K562 (cell line): ENCODE results near the gene C1orf21. TPM values are rescaled to one million over a fixed set of nuclear protein-coding genes. Genes with fewer than 3 reads are reported as not detected.

Experiments used
- ATAC-seq: fragments of 200-7000 bp; cut with Tn5 transposase; 3 replicates; pipeline ENCODE4 v1.9.1; 2020; ENCODE audit warnings: moderate library complexity
- BruUV-seq: library from RNA; stranded (reverse); fragments of 400-500 nt; replicated peaks from 2 replicates; lab custom pipeline; 2021; lab: Mats Ljungman, UMichigan
- CTCF ChIA-PET: fragments of 300-600 bp; formaldehyde crosslinking; extraction: SDS; loops from one replicate; lab custom pipeline; 2021; ENCODE audit warnings: low intra/inter-chr PET ratio; lab: Yijun Ruan, JAX
- POLR2A ChIA-PET: fragments of 300-600, 350-650 bp; sonication (Branson Sonifier 250); formaldehyde crosslinking; extraction: SDS; loops from one replicate; lab custom pipeline; 2021; ENCODE audit warnings: antibody characterized with exemption, inconsistent platforms; lab: Yijun Ruan, JAX
- DNase-seq, 4 experiments: peaks; one replicate each; pipeline versions ENCODE4 v3.0.0 to v3.0.0-alpha.2; 2011 to 2018; ENCODE audit warnings: low spot score in 3 of 4, mixed read lengths in 3 of 4; ENCODE audit errors: extremely low read depth in 1 of 4
- FAIRE-seq: peaks from 2 replicates; lab custom pipeline; 2011; peaks lifted over from hg19 to GRCh38; lab: Jason Lieb, UNC
- H2AFZ ChIP-seq: 2 replicates; pipeline ENCODE4 v1.6.0; 2011; ENCODE audit warnings: low read depth, low read length, control low read depth, inconsistent platforms
- H3K27ac ChIP-seq: fragments of 200-600 bp; 3 replicates; pipeline ENCODE4 v1.8.0; 2011; ENCODE audit warnings: low read depth, mild to moderate bottlenecking, control low read depth, inconsistent platforms, low read length, moderate library complexity, mixed read lengths; ENCODE audit errors: extremely low read depth
- H3K27me3 ChIP-seq, 2 experiments: fragments of 300-600 bp in 1 of 2; 2 replicates in 1 of 2; 3 replicates in 1 of 2; pipeline versions ENCODE4 v1.6.0 to v1.8.0; 2011; ENCODE audit warnings: inconsistent platforms in 2 of 2, low read length in 2 of 2, mild to moderate bottlenecking in 1 of 2, mixed read lengths in 1 of 2, moderate library complexity in 1 of 2; ENCODE audit not compliant: control insufficient read depth in 2 of 2, insufficient read depth in 2 of 2
- H3K36me3 ChIP-seq: fragments of 300-600 bp; 3 replicates; pipeline ENCODE4 v1.8.0; 2011; ENCODE audit warnings: mild to moderate bottlenecking, low read length, inconsistent platforms; ENCODE audit not compliant: control insufficient read depth, insufficient read depth
- H3K4me1 ChIP-seq, 2 experiments: fragments of 200-600 bp in 1 of 2; replicated peaks in 1 of 2; 2 replicates in 1 of 2; 3 replicates in 1 of 2; pipeline versions ENCODE4 v1.5.1 to v1.8.0; 2011; ENCODE audit warnings: inconsistent platforms in 2 of 2, low read length in 2 of 2, mild to moderate bottlenecking in 1 of 2, mixed read lengths in 1 of 2, moderate library complexity in 1 of 2; ENCODE audit not compliant: control insufficient read depth in 2 of 2, insufficient read depth in 2 of 2
- H3K4me2 ChIP-seq: 2 replicates; pipeline ENCODE4 v1.6.1; 2011; ENCODE audit warnings: low read length, control low read depth, inconsistent platforms, mixed read lengths; ENCODE audit not compliant: insufficient read depth
- H3K4me3 ChIP-seq: fragments of 200-600 bp; sonication (generic), shearing (Covaris generic); 2 replicates; pipeline ENCODE4 v1.5.1; 2016; ENCODE audit warnings: control low read depth, inconsistent platforms
- H3K79me2 ChIP-seq: fragments of 200-600 bp; 3 replicates; pipeline ENCODE4 v1.8.0; 2011; ENCODE audit warnings: low read length, inconsistent platforms; ENCODE audit not compliant: control insufficient read depth, insufficient read depth
- H3K9ac ChIP-seq, 2 experiments: 2 replicates each; pipeline versions ENCODE4 v1.6.0 to v1.6.1; 2011; ENCODE audit warnings: low read depth in 2 of 2, low read length in 2 of 2, control low read depth in 1 of 2, inconsistent platforms in 1 of 2, mild to moderate bottlenecking in 1 of 2, mixed read lengths in 1 of 2; ENCODE audit not compliant: insufficient read depth in 1 of 2
- H3K9me1 ChIP-seq: one replicate; pipeline ENCODE4 v1.6.0; 2011; ENCODE audit warnings: inconsistent platforms, mild to moderate bottlenecking, low read length, moderate library complexity; ENCODE audit not compliant: control insufficient read depth, insufficient read depth
- H3K9me3 ChIP-seq: replicated peaks from 2 replicates; pipeline ENCODE4 v1.5.1; 2011; ENCODE audit warnings: low read depth, low read length, inconsistent platforms; ENCODE audit not compliant: control insufficient read depth, insufficient read depth
- H4K20me1 ChIP-seq: replicated peaks from 2 replicates; pipeline ENCODE4 v1.6.1; 2011; ENCODE audit warnings: low read length, inconsistent platforms, mixed read lengths; ENCODE audit not compliant: control insufficient read depth, insufficient read depth
- BRD9 ChIP-seq: fragments of 450-650 bp; IDR thresholded peaks from 2 replicates; pipeline ENCODE4 v1.6.1; 2018; ENCODE audit warnings: low read depth; ENCODE audit not compliant: partially characterized antibody
- CBFA2T2 ChIP-seq: fragments of 450-650 bp; conservative IDR thresholded peaks from 2 replicates; pipeline ENCODE4 v1.6.1; 2017; ENCODE audit warnings: mild to moderate bottlenecking
- CEBPG ChIP-seq, 3 experiments: fragments of 200-800 bp in 1 of 3; sonication (Bioruptor generic) in 1 of 3; sonication (generic) in 1 of 3; formaldehyde crosslinking in 1 of 3; IDR thresholded peaks in 2 of 3; conservative IDR thresholded peaks in 1 of 3; 2 replicates each; pipeline versions ENCODE4 v1.6.1 to v1.8.0; 2016 to 2022; ENCODE audit warnings: missing compliant biosample characterization in 2 of 3, missing genetic modification characterization in 2 of 3, mild to moderate bottlenecking in 1 of 3, missing genetic modification reagents in 1 of 3
- ELK1 ChIP-seq: sonication (generic); formaldehyde crosslinking; IDR thresholded peaks from 2 replicates; pipeline ENCODE4 v1.8.1; 2022; ENCODE audit warnings: missing genetic modification reagents
- ETV1 ChIP-seq: fragments of 450-650 bp; conservative IDR thresholded peaks from 2 replicates; pipeline ENCODE4 v1.6.1; 2016; ENCODE audit warnings: missing genetic modification characterization, control low read depth, low read depth, missing compliant biosample characterization
- HDAC1 ChIP-seq, 2 experiments: fragments of 450-650 bp; IDR thresholded peaks; 2 replicates each; pipeline ENCODE4 v1.6.1; 2016 to 2017; ENCODE audit warnings: inconsistent platforms in 1 of 2, mild to moderate bottlenecking in 1 of 2, moderate library complexity in 1 of 2
- KLF10 ChIP-seq: fragments of 250-450 bp; sonication (Bioruptor Pico); IDR thresholded peaks from 2 replicates; pipeline ENCODE4 v1.6.1; 2021; ENCODE audit warnings: matching md5 sums
- MAZ ChIP-seq, 2 experiments: fragments of 450-650 bp in 1 of 2; sonication (generic) in 1 of 2; formaldehyde crosslinking; IDR thresholded peaks in 1 of 2; conservative IDR thresholded peaks in 1 of 2; 2 replicates each; pipeline versions ENCODE4 v1.4.0 to v1.5.0; 2020; ENCODE audit warnings: mild to moderate bottlenecking in 1 of 2, missing genetic modification reagents in 1 of 2
- POLR2G ChIP-seq: fragments of 200-400 bp; formaldehyde crosslinking; IDR thresholded peaks from 2 replicates; pipeline ENCODE4 v1.6.1; 2017; ENCODE audit warnings: low read depth, mild to moderate bottlenecking, antibody characterized with exemption, low read length, moderate library complexity
- RBM14 ChIP-seq: fragments of 200-400 bp; formaldehyde crosslinking; IDR thresholded peaks from 2 replicates; pipeline ENCODE4 v1.6.1; 2018; ENCODE audit warnings: low read depth, mild to moderate bottlenecking, low read length, moderate library complexity, borderline replicate concordance; ENCODE audit not compliant: insufficient read depth
- RREB1 ChIP-seq: fragments of 250-450 bp; sonication (Bioruptor Pico); IDR thresholded peaks from 2 replicates; pipeline ENCODE4 v1.4.0; 2020
- SNIP1 ChIP-seq: fragments of 450-650 bp; IDR thresholded peaks from 2 replicates; pipeline ENCODE4 v1.7.1; 2017; ENCODE audit warnings: low read depth, mild to moderate bottlenecking
- SNRNP70 ChIP-seq: fragments of 200-400 bp; formaldehyde crosslinking; optimal IDR thresholded peaks from 2 replicates; pipeline ENCODE3; 2017; ENCODE audit warnings: low read depth, low read length
- SRSF9 ChIP-seq: fragments of 200-400 bp; formaldehyde crosslinking; IDR thresholded peaks from 2 replicates; pipeline ENCODE4 v1.6.1; 2017; ENCODE audit warnings: low read depth, low read length, borderline replicate concordance
- ZC3H8 ChIP-seq: fragments of 450-650 bp; IDR thresholded peaks from 2 replicates; pipeline ENCODE4 v1.6.1; 2017
- ZNF316 ChIP-seq: fragments of 450-650 bp; IDR thresholded peaks from 2 replicates; pipeline ENCODE4 v1.6.1; 2016
- ZNF75A ChIP-seq: fragments of 450-650 bp; formaldehyde crosslinking; IDR thresholded peaks from 2 replicates; pipeline ENCODE4 v1.4.0; 2020; ENCODE audit warnings: mild to moderate bottlenecking
- ZNF780A ChIP-seq: fragments of 250-450 bp; sonication (Bioruptor Pico); IDR thresholded peaks from 2 replicates; pipeline ENCODE4 v1.5.0; 2021; ENCODE audit warnings: mild to moderate bottlenecking
- WGBS: fragments of 100-300 bp; shearing (Covaris generic); methylation state at CpG from one replicate; pipeline ENCODE4 v1.1.6; 2016; ENCODE audit warnings: low coverage, mixed read lengths; ENCODE audit not compliant: insufficient coverage; ENCODE audit errors: missing lambda C conversion rate; 5-methylcytosine and 5-hydroxymethylcytosine counted together
- in situ Hi-C: fragments of 300-500 bp; cut with MboI; formaldehyde crosslinking; loops from 4 replicates; pipeline ENCODE4 v1.15.0; 2018; ENCODE audit warnings: inconsistent platforms, mixed read lengths
- intact Hi-C: fragments of 100-400 bp; cut with micrococcal nuclease; formaldehyde crosslinking; loops from 2 replicates; pipeline ENCODE4 v1.14.2; 2022
- polyA plus RNA-seq, 8 experiments: library from polyadenylated mRNA; depleted of rRNA in 4 of 8; stranded (reverse) in 5 of 8; unstranded in 3 of 8; fragments of >200 nt; fragmentation: Nextera tagmentation in 2 of 8; fragmentation: Illumina TruSeq in 1 of 8; extraction: Ambion mirVana in 2 of 8; extraction: Trizol in 1 of 8; gene quantifications; 2 replicates each; pipeline versions ENCODE4 v1.2.1 to v1.2.3, GENCODE V29; 2011 to 2014; ENCODE audit warnings: inconsistent platforms in 1 of 8, missing spikeins in 1 of 8
- total RNA-seq, 7 experiments: library from RNA; depleted of rRNA in 6 of 7; stranded (reverse); fragments of >200 nt in 6 of 7; fragmentation: Illumina TruSeq in 2 of 7; extraction: Trizol in 2 of 7; gene quantifications; 2 replicates each; pipeline versions ENCODE4 v1.2.1 to v1.2.3, GENCODE V29; 2011 to 2021; ENCODE audit warnings: low replicate concordance in 1 of 7

Gene C1orf21
- total and polyA plus RNA-seq, 9 of the 15 experiments (the other 6 are each of a cell fraction or from before 2014, with no cell fraction given) = under 0.01 to 0.31 (median 0.07) TPM

GRCh38 chr1:184376369-184376768, 10.5 kb upstream of the C1orf21 start:
- 3% methylated on average over 5 of the region's 5 CpGs for WGBS
- no peaks in the 10 kb centered on the region for H4K20me1 ChIP-seq
- ChIA-PET POLR2A (no interaction called here), CTCF (no interaction called here)
- H3K9me3 ChIP-seq = no peaks in the 10 kb centered on the region
- H3K9ac ChIP-seq = no peak overlapping the region
- no peaks in the 10 kb centered on the region for H3K36me3 ChIP-seq
- no peaks in the 10 kb centered on the region for H3K4me1 ChIP-seq
- no peak overlapping the region for H3K4me3 ChIP-seq
- FAIRE-seq (no peak), ATAC-seq (no peak), DNase-seq (no peak)
- no peak overlapping the region for H3K27ac ChIP-seq
- intact Hi-C loops = loop anchor here (10.0 kb wide), 1 partner anchor 288 kb away; no protein-coding TSS in a partner anchor
- in situ Hi-C loops = no loop called here
- no peaks in the 10 kb centered on the region for H3K9me1 ChIP-seq
- H3K27me3 ChIP-seq = peaks cover 0 to 4% of the 10 kb centered on the region in 2 experiments; a peak in 1 of 5 replicates
- no peaks in the 10 kb centered on the region for H3K79me2 ChIP-seq
- no TSS peak for BruUV-seq
- no peak overlapping the region for H3K4me2 ChIP-seq
- no peak overlapping the region for H2AFZ ChIP-seq
- TF ChIP-seq RREB1 (CRISPR knock-in tag) = no peak
- no peak for TF ChIP-seq ZNF780A (CRISPR knock-in tag)
- no peak for TF ChIP-seq ETV1
- no peak for TF ChIP-seq CEBPG (CRISPR knock-in tag; IDR thresholded peaks at IDR 0.05)
- TF ChIP-seq CEBPG (tag; conservative IDR thresholded peaks at IDR 0.05 in 1 of 2, IDR thresholded peaks at IDR 0.05 in 1 of 2) = no peak
- no peak for TF ChIP-seq ZNF75A (CRISPR knock-in tag)
- no peak for TF ChIP-seq RBM14
- no peak for TF ChIP-seq BRD9
- no peak for TF ChIP-seq SNIP1
- TF ChIP-seq SRSF9 = no peak
- no peak for TF ChIP-seq KLF10 (CRISPR knock-in tag)
- no peak for TF ChIP-seq ELK1 (CRISPR knock-in tag)
- no peak for TF ChIP-seq MAZ (CRISPR knock-in tag; conservative IDR thresholded peaks at IDR 0.05 in 1 of 2, IDR thresholded peaks at IDR 0.05 in 1 of 2)
- no peak for TF ChIP-seq HDAC1 (IDR thresholded peaks at IDR 0.05)
- no peak for TF ChIP-seq CBFA2T2
- no peak for TF ChIP-seq ZC3H8
- TF ChIP-seq ZNF316 = no peak
- TF ChIP-seq SNRNP70 = no peak
- no peak for TF ChIP-seq POLR2G
